Uterus (tissue), 4 donors: ENCODE measurements around the gene AMBRA1. TPM values are rescaled to one million over a fixed set of nuclear protein-coding genes. Genes with fewer than 3 reads are reported as not detected.
A peak's percentile ranks its signal among the peaks of the same experiment; 100 is the strongest.

ENCODE experiments used
- DNase-seq, 2 donors: peaks; one replicate each; pipeline ENCODE4 v3.0.0-alpha.2; 2019 to 2020
- H3K27ac ChIP-seq, 2 donors: fragments of 200-600 bp; sonication (generic); 1 replicate in 1 of 2; 2 replicates in 1 of 2; pipeline ENCODE4 v1.5.1; 2016 to 2018
- H3K27me3 ChIP-seq, 2 donors: fragments of 200-600 bp; sonication (generic); one replicate each; pipeline ENCODE4 v1.5.1; 2018 to 2019; ENCODE audit warnings: control low read depth in 1 of 2
- H3K36me3 ChIP-seq, 2 donors: fragments of 200-600 bp; sonication (generic); one replicate each; pipeline ENCODE4 v1.5.1; 2019; ENCODE audit warnings: control low read depth in 1 of 2
- H3K4me1 ChIP-seq, 2 donors: fragments of 200-600 bp; sonication (generic); one replicate each; pipeline ENCODE4 v1.5.1; 2018 to 2019; ENCODE audit warnings: control low read depth in 1 of 2
- H3K4me3 ChIP-seq, 2 donors: fragments of 200-600 bp; sonication (generic); 1 replicate in 1 of 2; 2 replicates in 1 of 2; pipeline ENCODE4 v1.5.1; 2018 to 2019; ENCODE audit warnings: mild to moderate bottlenecking in 1 of 2
- H3K9me3 ChIP-seq, 2 donors: fragments of 200-600 bp; sonication (generic); one replicate each; pipeline ENCODE4 v1.5.1; 2019; ENCODE audit warnings: control low read depth in 1 of 2
- CTCF ChIP-seq, 4 experiments: fragments of 200-600 bp in 2 of 4; fragments of 450-650 bp in 2 of 4; sonication (generic) in 2 of 4; IDR thresholded peaks; one replicate each; pipeline ENCODE4 v1.5.1; 2016 to 2019; ENCODE audit warnings: antibody characterized with exemption in 4 of 4, mild to moderate bottlenecking in 2 of 4, moderate library complexity in 1 of 4
- POLR2A ChIP-seq, 2 donors: fragments of 450-650 bp; IDR thresholded peaks; one replicate each; pipeline ENCODE4 v1.6.1; 2016; ENCODE audit warnings: antibody characterized with exemption in 2 of 2, mild to moderate bottlenecking in 1 of 2, moderate library complexity in 1 of 2
- intact Hi-C: fragments of 100-400 bp; cut with DNase I; formaldehyde crosslinking; loops from one replicate; pipeline ENCODE4 v1.15.1; 2023; ENCODE audit warnings: low total_unique reads
- total RNA-seq, 4 donors: library from RNA; depleted of rRNA in 3 of 4; stranded (reverse); fragments of >200 nt in 3 of 4; gene quantifications; one replicate each; pipeline versions ENCODE4 v1.1.0 to v1.2.4, GENCODE V29; 2014 to 2023
- donor health status: DM: yes; HTN: yes; CAD: no.

AMBRA1 gene
- total RNA-seq, 4 donors from 2014 or later = 22.6 to 55.3 (median 41.4) TPM

- no peak overlapping the region for H3K4me3 ChIP-seq
- TF ChIP-seq POLR2A (IDR thresholded peaks at IDR 0.05) (no peak), CTCF (IDR thresholded peaks at IDR 0.05) (no peak)
- no peaks in the 10 kb centered on the region for H3K36me3 ChIP-seq
- H3K4me1 ChIP-seq = no peaks in the 10 kb centered on the region
- no peak for DNase-seq
- H3K9me3 ChIP-seq = no peaks in the 10 kb centered on the region
- no peak overlapping the region for H3K27ac ChIP-seq
- no peaks in the 10 kb centered on the region for H3K27me3 ChIP-seq
- intact Hi-C loops = no loop called here
Observed at GRCh38 chr11:46456269-46457001, 137.4 kb downstream of the AMBRA1 start.

DNA sequence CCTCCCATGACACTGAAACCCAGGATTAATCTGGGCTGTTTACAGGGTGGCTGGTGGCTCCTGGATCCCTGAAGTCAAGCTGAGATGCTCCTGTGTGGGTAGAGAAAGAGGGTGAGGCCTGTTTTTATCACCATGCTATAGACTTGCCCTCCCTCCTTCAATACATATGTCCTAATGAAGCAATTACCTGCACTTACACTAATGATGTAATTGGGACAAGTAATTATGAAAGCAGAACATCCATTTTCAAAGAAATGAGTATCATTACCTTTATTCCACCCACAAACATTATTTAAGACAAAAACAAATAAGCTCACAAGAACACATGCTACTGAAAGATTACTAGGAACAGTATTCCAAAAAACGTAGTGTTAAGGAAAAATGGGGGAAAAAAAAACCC, 138.0 kb downstream of the AMBRA1 start:
- H3K27ac ChIP-seq = no peak overlapping the region
- no peaks in the 10 kb centered on the region for H3K4me1 ChIP-seq
- DNase-seq = no peak
- intact Hi-C loops = no loop called here
- H3K9me3 ChIP-seq = no peaks in the 10 kb centered on the region
- no peaks in the 10 kb centered on the region for H3K36me3 ChIP-seq
- no peaks in the 10 kb centered on the region for H3K27me3 ChIP-seq
- no peak for TF ChIP-seq CTCF (IDR thresholded peaks at IDR 0.05)
- TF ChIP-seq POLR2A (IDR thresholded peaks at IDR 0.05) = no peak
- no peak overlapping the region for H3K4me3 ChIP-seq

DNA sequence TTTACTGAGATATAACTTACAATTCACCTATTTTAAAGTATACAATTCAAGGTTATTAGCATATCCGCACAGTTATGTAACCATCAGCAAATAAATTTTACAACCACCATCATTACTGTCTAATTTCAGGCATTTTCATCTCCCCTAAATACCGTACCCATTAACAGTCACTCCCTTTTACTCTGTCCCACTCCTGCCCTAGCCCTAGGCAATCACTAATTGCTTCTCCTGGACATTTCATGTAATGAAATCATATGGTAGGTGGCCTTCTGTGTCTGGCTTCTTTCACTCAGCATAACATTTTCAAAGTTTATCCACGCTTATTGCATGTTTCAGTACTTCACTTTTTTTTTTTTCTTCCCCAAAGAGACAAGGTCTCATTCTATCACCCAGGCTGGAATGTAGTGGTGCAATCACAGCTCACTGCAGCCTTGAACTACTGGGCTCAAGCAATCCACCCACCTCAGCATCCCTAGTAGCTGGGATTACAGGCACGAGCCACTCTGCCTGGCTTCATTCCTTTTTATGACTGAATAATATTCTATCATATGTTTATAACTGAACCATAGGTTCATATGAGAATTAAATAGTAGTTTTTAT, 140.8 kb downstream of the AMBRA1 start:
- Histone ChIP-seq H3K9me3 (no peaks in the 10 kb centered on the region), H3K27ac (no peak overlapping the region), H3K36me3 (no peaks in the 10 kb centered on the region), H3K4me3 (no peak overlapping the region), H3K27me3 (no peaks in the 10 kb centered on the region), H3K4me1 (no peaks in the 10 kb centered on the region)
- intact Hi-C loops = no loop called here
- DNase-seq = no peak
- TF ChIP-seq CTCF (IDR thresholded peaks at IDR 0.05) = no peak
- TF ChIP-seq POLR2A (IDR thresholded peaks at IDR 0.05) = no peak

DNA sequence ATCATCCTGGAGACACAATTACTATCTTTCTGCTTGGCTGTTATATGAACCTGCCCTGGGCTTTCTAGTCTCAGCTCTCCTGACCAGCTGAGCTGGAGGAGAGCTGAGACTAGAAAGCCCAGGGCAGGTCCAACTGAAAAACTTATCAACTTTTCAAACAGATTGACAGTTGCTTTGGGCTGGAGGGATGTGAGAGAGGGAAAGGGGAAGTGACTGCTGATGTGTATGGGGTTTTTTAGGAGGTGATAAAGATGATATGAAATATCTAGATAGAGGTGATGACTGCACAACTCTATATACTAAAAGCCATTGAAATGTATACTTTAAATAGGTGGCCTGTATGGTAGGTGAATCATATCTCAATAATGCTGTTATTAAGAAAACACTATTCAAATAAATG, 142.1 kb downstream of the AMBRA1 start:
- Histone ChIP-seq H3K9me3 (no peaks in the 10 kb centered on the region), H3K4me3 (no peak overlapping the region), H3K27ac (peak overlapping the region in 1 of 2 donors; percentile 18), H3K4me1 (no peaks in the 10 kb centered on the region), H3K36me3 (no peaks in the 10 kb centered on the region), H3K27me3 (no peaks in the 10 kb centered on the region)
- DNase-seq = no peak
- TF ChIP-seq POLR2A (IDR thresholded peaks at IDR 0.05) = no peak
- intact Hi-C loops = no loop called here

DNA sequence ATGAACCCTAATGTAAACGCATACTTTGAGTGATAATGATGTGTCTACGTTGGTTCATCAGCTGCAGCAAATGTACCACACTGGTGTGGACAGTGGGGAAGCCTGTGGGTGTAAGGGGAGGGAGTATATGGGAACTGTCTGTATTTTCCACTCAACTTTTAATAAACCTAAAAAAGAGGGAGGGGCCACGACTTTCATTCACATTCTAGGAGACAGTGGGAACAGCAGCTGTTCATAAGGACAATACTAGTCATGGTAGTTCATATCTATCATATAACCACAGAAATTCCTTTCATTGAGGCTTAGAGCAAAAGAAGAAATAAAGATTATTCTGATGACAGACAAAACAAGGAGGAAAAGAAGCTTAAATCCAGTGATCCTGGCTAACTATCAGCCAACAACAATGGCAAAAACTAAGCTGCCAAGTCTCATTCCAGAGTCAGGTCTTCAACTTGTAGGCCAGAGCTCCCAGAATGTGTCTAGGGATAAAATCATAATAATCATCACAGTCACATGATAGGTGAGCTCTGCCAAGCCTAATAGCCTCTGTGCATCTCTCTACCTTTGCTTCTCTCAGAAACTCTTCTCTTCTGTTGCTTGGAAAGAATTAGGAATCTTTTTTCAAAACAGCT, 142.9 kb downstream of the AMBRA1 start:
- Histone ChIP-seq H3K4me1 (no peaks in the 10 kb centered on the region), H3K27me3 (no peaks in the 10 kb centered on the region), H3K4me3 (no peak overlapping the region), H3K27ac (peak overlapping the region in 1 of 2 donors; percentile 18), H3K9me3 (no peaks in the 10 kb centered on the region), H3K36me3 (no peaks in the 10 kb centered on the region)
- TF ChIP-seq CTCF (IDR thresholded peaks at IDR 0.05) = no peak
- TF ChIP-seq POLR2A (IDR thresholded peaks at IDR 0.05) = no peak
- intact Hi-C loops = no loop called here
- DNase-seq = no peak
